ENCODE data around the gene EREG. TPM values are rescaled to one million over a fixed set of nuclear protein-coding genes. Genes with fewer than 3 reads are reported as not detected.

Gene EREG
- total and polyA plus RNA-seq, 10 donors = 0.03 to 12.3 (median 0.29) TPM

- Histone ChIP-seq H3K36me3 (no peaks in the 10 kb centered on the region), H3K4me3 (no peak overlapping the region), H3K27ac (no peak overlapping the region), H3K4me1 (no peaks in the 10 kb centered on the region), H3K9me3 (no peaks in the 10 kb centered on the region), H3K27me3 (replicated peaks in 1 of 7) (no peaks in the 10 kb centered on the region)
- intact Hi-C loops (cut with DNase I; ENCODE audit: low total_unique reads) = no loop called here
- 90 to 94% (median 92%) methylated on average over 3 of the region's 3 CpGs for WGBS, 5 donors
- TF ChIP-seq POLR2AphosphoS5 (IDR thresholded peaks at IDR 0.05) (no peak), CTCF (IDR thresholded peaks at IDR 0.05 in 8 of 11, conservative IDR thresholded peaks at IDR 0.05 in 3 of 11) (no peak), POLR2A (IDR thresholded peaks at IDR 0.05) (no peak)
- DNase-seq = no peak
These were observed 50.8 kb downstream of the EREG start for GRCh38 chr4:74415602-74416300.

GRCh38 chr4:74418063-74418670 lies 53.2 kb downstream of the EREG start:
- no peak overlapping the region for H3K27ac ChIP-seq
- intact Hi-C loops (cut with DNase I; ENCODE audit: low total_unique reads) = no loop called here
- H3K9me3 ChIP-seq = no peaks in the 10 kb centered on the region
- WGBS, 5 donors = 73 to 86% (median 74%) methylated on average over 6 of the region's 6 CpGs
- no peak for DNase-seq
- no peaks in the 10 kb centered on the region for H3K27me3 ChIP-seq (replicated peaks in 1 of 7)
- H3K4me3 ChIP-seq = no peak overlapping the region
- no peaks in the 10 kb centered on the region for H3K4me1 ChIP-seq
- TF ChIP-seq POLR2A (IDR thresholded peaks at IDR 0.05) (no peak), POLR2AphosphoS5 (IDR thresholded peaks at IDR 0.05) (no peak), CTCF (IDR thresholded peaks at IDR 0.05 in 8 of 11, conservative IDR thresholded peaks at IDR 0.05 in 3 of 11) (no peak)
- no peaks in the 10 kb centered on the region for H3K36me3 ChIP-seq

- DNase-seq = no peak
- 77 to 94% (median 90%) methylated on average over 5 of the region's 5 CpGs for WGBS, 5 donors
- H3K9me3 ChIP-seq = no peaks in the 10 kb centered on the region
- no peak overlapping the region for H3K27ac ChIP-seq
- H3K4me3 ChIP-seq = no peak overlapping the region
- H3K36me3 ChIP-seq = no peaks in the 10 kb centered on the region
- intact Hi-C loops (cut with DNase I; ENCODE audit: low total_unique reads) = no loop called here
- no peaks in the 10 kb centered on the region for H3K4me1 ChIP-seq
- no peak for TF ChIP-seq CTCF (IDR thresholded peaks at IDR 0.05 in 8 of 11, conservative IDR thresholded peaks at IDR 0.05 in 3 of 11)
- TF ChIP-seq POLR2AphosphoS5 (IDR thresholded peaks at IDR 0.05) = no peak
- TF ChIP-seq POLR2A (IDR thresholded peaks at IDR 0.05) = no peak
- H3K27me3 ChIP-seq (replicated peaks in 1 of 7) = no peaks in the 10 kb centered on the region
These were observed 55.9 kb downstream of the EREG start for GRCh38 chr4:74420863-74421262.

GRCh38 chr4:74423104-74423503 lies 58.2 kb downstream of the EREG start:
- H3K9me3 ChIP-seq = no peaks in the 10 kb centered on the region
- H3K4me3 ChIP-seq = no peak overlapping the region
- no peak for DNase-seq
- H3K27me3 ChIP-seq (replicated peaks in 1 of 7) = no peaks in the 10 kb centered on the region
- WGBS, 5 donors = 35 to 68% (median 48%) methylated on average over 1 of the region's 1 CpG
- no peak for TF ChIP-seq POLR2AphosphoS5 (IDR thresholded peaks at IDR 0.05)
- no peak for TF ChIP-seq CTCF (IDR thresholded peaks at IDR 0.05 in 8 of 11, conservative IDR thresholded peaks at IDR 0.05 in 3 of 11)
- TF ChIP-seq POLR2A (IDR thresholded peaks at IDR 0.05) = no peak
- intact Hi-C loops (cut with DNase I; ENCODE audit: low total_unique reads) = no loop called here
- H3K4me1 ChIP-seq = no peaks in the 10 kb centered on the region
- no peak overlapping the region for H3K27ac ChIP-seq
- no peaks in the 10 kb centered on the region for H3K36me3 ChIP-seq

Measured in spleen (tissue), 11 donors.